Measurements from ENCODE around the gene MYL3.

DNA sequence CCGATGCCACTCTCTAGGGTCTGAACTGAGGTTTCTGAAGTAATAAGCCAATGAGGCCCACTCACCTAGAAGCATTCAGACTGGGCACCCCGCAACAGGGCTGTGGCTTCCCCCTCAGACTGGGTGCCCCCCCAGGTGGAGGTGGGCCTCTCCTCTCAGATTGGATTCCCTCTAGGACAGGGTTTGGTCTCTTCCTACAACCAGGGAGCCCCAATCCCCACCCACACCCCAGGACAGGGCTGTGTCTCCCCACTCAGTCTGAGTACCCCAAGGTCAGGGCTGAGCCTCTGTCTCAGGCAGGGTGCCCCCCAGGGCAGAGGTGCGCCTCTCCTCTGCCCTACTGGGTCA, 41.9 kb upstream of the MYL3 start:
- no peak for TF ChIP-seq YY1 (IDR thresholded peaks at IDR 0.05; ENCODE audit: low read depth)
- TF ChIP-seq ZBTB7A (IDR thresholded peaks at IDR 0.05; ENCODE audit: low read depth): no peak
- no peak for TF ChIP-seq MAX (IDR thresholded peaks at IDR 0.05)
- TF ChIP-seq NFIC (IDR thresholded peaks at IDR 0.05): no peak
- TF ChIP-seq, protein P1, sequence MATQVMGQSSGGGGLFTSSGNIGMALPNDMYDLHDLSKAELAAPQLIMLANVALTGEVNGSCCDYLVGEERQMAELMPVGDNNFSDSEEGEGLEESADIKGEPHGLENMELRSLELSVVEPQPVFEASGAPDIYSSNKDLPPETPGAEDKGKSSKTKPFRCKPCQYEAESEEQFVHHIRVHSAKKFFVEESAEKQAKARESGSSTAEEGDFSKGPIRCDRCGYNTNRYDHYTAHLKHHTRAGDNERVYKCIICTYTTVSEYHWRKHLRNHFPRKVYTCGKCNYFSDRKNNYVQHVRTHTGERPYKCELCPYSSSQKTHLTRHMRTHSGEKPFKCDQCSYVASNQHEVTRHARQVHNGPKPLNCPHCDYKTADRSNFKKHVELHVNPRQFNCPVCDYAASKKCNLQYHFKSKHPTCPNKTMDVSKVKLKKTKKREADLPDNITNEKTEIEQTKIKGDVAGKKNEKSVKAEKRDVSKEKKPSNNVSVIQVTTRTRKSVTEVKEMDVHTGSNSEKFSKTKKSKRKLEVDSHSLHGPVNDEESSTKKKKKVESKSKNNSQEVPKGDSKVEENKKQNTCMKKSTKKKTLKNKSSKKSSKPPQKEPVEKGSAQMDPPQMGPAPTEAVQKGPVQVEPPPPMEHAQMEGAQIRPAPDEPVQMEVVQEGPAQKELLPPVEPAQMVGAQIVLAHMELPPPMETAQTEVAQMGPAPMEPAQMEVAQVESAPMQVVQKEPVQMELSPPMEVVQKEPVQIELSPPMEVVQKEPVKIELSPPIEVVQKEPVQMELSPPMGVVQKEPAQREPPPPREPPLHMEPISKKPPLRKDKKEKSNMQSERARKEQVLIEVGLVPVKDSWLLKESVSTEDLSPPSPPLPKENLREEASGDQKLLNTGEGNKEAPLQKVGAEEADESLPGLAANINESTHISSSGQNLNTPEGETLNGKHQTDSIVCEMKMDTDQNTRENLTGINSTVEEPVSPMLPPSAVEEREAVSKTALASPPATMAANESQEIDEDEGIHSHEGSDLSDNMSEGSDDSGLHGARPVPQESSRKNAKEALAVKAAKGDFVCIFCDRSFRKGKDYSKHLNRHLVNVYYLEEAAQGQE (IDR thresholded peaks at IDR 0.05; ENCODE audit: low read depth): no peak
- no peak for TF ChIP-seq FOXM1 (IDR thresholded peaks at IDR 0.05; ENCODE audit: borderline replicate concordance, low read depth)
- no peak for TF ChIP-seq CREB1 (IDR thresholded peaks at IDR 0.05; ENCODE audit: low read depth)
- TF ChIP-seq EGR1 (IDR thresholded peaks at IDR 0.05): no peak
- TF ChIP-seq EP300 (IDR thresholded peaks at IDR 0.05; ENCODE audit: borderline replicate concordance): no peak
- TF ChIP-seq CEBPB (IDR thresholded peaks at IDR 0.05): no peak
- no peak for TF ChIP-seq TCF12 (IDR thresholded peaks at IDR 0.05; ENCODE audit: low read depth)
- no peak for TF ChIP-seq RAD21 (IDR thresholded peaks at IDR 0.05; ENCODE audit: low read depth)
